K562 (cell line): ENCODE results near the gene GLYAT. TPM values are rescaled to one million over a fixed set of nuclear protein-coding genes. Genes with fewer than 3 reads are reported as not detected.
A peak's percentile ranks its signal among the peaks of the same experiment; 100 is the strongest.

Source experiments
- DACH1 ChIP-seq: fragments of 450-650 bp; IDR thresholded peaks from 2 replicates; pipeline ENCODE4 v1.6.1; 2018; ENCODE audit not compliant: partially characterized antibody
- GATAD2A ChIP-seq: fragments of 450-650 bp; IDR thresholded peaks from 2 replicates; pipeline ENCODE4 v1.6.1; 2017
- MCM5 ChIP-seq: fragments of 450-650 bp; IDR thresholded peaks from 2 replicates; pipeline ENCODE4 v1.6.1; 2016; ENCODE audit warnings: low read depth
- MTA2 ChIP-seq: fragments of 450-650 bp; IDR thresholded peaks from 2 replicates; pipeline ENCODE4 v1.6.1; 2016; ENCODE audit warnings: low read depth
- MXI1 ChIP-seq: IDR thresholded peaks from 2 replicates; pipeline ENCODE4 v1.6.1; 2011; ENCODE audit warnings: low read depth, mild to moderate bottlenecking, improper control_type of control experiment, low read length
- STAT5A ChIP-seq: IDR thresholded peaks from 2 replicates; pipeline ENCODE4 v1.6.1; 2012; ENCODE audit warnings: low read length, inconsistent platforms, borderline replicate concordance
- polyA plus RNA-seq, 8 experiments: library from polyadenylated mRNA; depleted of rRNA in 4 of 8; stranded (reverse) in 5 of 8; unstranded in 3 of 8; fragments of >200 nt; fragmentation: Nextera tagmentation in 2 of 8; fragmentation: Illumina TruSeq in 1 of 8; extraction: Ambion mirVana in 2 of 8; extraction: Trizol in 1 of 8; gene quantifications; 2 replicates each; pipeline versions ENCODE4 v1.2.1 to v1.2.3, GENCODE V29; 2011 to 2014; ENCODE audit warnings: inconsistent platforms in 1 of 8, missing spikeins in 1 of 8
- total RNA-seq, 7 experiments: library from RNA; depleted of rRNA in 6 of 7; stranded (reverse); fragments of >200 nt in 6 of 7; fragmentation: Illumina TruSeq in 2 of 7; extraction: Trizol in 2 of 7; gene quantifications; 2 replicates each; pipeline versions ENCODE4 v1.2.1 to v1.2.3, GENCODE V29; 2011 to 2021; ENCODE audit warnings: low replicate concordance in 1 of 7
- TF ChIP-seq, protein P1 (sequence below): fragments of 450-650 bp; IDR thresholded peaks from 2 replicates; pipeline ENCODE4 v1.6.1; 2016; ENCODE audit warnings: mild to moderate bottlenecking, moderate library complexity
- TF ChIP-seq, protein P2 (sequence below): fragments of 450-650 bp; IDR thresholded peaks from 2 replicates; pipeline ENCODE4 v1.7.0; 2016; ENCODE audit warnings: borderline replicate concordance
- TF ChIP-seq, protein P3 (sequence below): fragments of 200-800 bp; sonication (Bioruptor generic); IDR thresholded peaks from 2 replicates; pipeline ENCODE4 v1.6.1; 2017; ENCODE audit warnings: missing genetic modification characterization, missing compliant biosample characterization

The GLYAT gene
- total and polyA plus RNA-seq, 9 of the 15 experiments (the other 6 are each of a cell fraction or from before 2014, with no cell fraction given): not detected

DNA sequence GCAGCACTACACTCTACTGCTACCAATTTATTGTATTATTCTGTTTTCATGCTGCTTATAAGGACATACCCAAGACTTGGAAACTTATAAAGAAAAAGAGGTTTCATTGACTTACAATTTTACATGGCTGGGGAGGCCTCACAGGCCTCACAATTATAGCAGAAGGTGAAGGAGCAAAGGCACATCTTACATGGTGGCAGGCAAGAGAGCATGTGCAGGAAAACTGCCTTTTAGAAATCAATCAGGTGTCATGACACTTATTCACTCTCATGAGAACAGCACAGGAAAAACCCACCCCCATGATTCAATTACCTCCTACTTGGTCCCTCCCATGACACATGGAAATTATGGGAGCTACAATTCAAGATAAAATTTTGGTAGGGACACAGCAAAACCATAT is 49.6 kb upstream of the GLYAT start (continued):
- TF ChIP-seq, protein P1, sequence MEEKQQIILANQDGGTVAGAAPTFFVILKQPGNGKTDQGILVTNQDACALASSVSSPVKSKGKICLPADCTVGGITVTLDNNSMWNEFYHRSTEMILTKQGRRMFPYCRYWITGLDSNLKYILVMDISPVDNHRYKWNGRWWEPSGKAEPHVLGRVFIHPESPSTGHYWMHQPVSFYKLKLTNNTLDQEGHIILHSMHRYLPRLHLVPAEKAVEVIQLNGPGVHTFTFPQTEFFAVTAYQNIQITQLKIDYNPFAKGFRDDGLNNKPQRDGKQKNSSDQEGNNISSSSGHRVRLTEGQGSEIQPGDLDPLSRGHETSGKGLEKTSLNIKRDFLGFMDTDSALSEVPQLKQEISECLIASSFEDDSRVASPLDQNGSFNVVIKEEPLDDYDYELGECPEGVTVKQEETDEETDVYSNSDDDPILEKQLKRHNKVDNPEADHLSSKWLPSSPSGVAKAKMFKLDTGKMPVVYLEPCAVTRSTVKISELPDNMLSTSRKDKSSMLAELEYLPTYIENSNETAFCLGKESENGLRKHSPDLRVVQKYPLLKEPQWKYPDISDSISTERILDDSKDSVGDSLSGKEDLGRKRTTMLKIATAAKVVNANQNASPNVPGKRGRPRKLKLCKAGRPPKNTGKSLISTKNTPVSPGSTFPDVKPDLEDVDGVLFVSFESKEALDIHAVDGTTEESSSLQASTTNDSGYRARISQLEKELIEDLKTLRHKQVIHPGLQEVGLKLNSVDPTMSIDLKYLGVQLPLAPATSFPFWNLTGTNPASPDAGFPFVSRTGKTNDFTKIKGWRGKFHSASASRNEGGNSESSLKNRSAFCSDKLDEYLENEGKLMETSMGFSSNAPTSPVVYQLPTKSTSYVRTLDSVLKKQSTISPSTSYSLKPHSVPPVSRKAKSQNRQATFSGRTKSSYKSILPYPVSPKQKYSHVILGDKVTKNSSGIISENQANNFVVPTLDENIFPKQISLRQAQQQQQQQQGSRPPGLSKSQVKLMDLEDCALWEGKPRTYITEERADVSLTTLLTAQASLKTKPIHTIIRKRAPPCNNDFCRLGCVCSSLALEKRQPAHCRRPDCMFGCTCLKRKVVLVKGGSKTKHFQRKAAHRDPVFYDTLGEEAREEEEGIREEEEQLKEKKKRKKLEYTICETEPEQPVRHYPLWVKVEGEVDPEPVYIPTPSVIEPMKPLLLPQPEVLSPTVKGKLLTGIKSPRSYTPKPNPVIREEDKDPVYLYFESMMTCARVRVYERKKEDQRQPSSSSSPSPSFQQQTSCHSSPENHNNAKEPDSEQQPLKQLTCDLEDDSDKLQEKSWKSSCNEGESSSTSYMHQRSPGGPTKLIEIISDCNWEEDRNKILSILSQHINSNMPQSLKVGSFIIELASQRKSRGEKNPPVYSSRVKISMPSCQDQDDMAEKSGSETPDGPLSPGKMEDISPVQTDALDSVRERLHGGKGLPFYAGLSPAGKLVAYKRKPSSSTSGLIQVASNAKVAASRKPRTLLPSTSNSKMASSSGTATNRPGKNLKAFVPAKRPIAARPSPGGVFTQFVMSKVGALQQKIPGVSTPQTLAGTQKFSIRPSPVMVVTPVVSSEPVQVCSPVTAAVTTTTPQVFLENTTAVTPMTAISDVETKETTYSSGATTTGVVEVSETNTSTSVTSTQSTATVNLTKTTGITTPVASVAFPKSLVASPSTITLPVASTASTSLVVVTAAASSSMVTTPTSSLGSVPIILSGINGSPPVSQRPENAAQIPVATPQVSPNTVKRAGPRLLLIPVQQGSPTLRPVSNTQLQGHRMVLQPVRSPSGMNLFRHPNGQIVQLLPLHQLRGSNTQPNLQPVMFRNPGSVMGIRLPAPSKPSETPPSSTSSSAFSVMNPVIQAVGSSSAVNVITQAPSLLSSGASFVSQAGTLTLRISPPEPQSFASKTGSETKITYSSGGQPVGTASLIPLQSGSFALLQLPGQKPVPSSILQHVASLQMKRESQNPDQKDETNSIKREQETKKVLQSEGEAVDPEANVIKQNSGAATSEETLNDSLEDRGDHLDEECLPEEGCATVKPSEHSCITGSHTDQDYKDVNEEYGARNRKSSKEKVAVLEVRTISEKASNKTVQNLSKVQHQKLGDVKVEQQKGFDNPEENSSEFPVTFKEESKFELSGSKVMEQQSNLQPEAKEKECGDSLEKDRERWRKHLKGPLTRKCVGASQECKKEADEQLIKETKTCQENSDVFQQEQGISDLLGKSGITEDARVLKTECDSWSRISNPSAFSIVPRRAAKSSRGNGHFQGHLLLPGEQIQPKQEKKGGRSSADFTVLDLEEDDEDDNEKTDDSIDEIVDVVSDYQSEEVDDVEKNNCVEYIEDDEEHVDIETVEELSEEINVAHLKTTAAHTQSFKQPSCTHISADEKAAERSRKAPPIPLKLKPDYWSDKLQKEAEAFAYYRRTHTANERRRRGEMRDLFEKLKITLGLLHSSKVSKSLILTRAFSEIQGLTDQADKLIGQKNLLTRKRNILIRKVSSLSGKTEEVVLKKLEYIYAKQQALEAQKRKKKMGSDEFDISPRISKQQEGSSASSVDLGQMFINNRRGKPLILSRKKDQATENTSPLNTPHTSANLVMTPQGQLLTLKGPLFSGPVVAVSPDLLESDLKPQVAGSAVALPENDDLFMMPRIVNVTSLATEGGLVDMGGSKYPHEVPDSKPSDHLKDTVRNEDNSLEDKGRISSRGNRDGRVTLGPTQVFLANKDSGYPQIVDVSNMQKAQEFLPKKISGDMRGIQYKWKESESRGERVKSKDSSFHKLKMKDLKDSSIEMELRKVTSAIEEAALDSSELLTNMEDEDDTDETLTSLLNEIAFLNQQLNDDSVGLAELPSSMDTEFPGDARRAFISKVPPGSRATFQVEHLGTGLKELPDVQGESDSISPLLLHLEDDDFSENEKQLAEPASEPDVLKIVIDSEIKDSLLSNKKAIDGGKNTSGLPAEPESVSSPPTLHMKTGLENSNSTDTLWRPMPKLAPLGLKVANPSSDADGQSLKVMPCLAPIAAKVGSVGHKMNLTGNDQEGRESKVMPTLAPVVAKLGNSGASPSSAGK: peak; percentile 15; the same call in 1 of the 2 replicates
- TF ChIP-seq DACH1 (no peak), MCM5 (no peak), GATAD2A (no peak), STAT5A (no peak), MXI1 (no peak), MTA2 (no peak)
- TF ChIP-seq, protein P2, sequence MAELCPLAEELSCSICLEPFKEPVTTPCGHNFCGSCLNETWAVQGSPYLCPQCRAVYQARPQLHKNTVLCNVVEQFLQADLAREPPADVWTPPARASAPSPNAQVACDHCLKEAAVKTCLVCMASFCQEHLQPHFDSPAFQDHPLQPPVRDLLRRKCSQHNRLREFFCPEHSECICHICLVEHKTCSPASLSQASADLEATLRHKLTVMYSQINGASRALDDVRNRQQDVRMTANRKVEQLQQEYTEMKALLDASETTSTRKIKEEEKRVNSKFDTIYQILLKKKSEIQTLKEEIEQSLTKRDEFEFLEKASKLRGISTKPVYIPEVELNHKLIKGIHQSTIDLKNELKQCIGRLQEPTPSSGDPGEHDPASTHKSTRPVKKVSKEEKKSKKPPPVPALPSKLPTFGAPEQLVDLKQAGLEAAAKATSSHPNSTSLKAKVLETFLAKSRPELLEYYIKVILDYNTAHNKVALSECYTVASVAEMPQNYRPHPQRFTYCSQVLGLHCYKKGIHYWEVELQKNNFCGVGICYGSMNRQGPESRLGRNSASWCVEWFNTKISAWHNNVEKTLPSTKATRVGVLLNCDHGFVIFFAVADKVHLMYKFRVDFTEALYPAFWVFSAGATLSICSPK: no peak
- TF ChIP-seq, protein P3, sequence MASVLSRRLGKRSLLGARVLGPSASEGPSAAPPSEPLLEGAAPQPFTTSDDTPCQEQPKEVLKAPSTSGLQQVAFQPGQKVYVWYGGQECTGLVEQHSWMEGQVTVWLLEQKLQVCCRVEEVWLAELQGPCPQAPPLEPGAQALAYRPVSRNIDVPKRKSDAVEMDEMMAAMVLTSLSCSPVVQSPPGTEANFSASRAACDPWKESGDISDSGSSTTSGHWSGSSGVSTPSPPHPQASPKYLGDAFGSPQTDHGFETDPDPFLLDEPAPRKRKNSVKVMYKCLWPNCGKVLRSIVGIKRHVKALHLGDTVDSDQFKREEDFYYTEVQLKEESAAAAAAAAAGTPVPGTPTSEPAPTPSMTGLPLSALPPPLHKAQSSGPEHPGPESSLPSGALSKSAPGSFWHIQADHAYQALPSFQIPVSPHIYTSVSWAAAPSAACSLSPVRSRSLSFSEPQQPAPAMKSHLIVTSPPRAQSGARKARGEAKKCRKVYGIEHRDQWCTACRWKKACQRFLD (CRISPR knock-in tag): no peak
